ENCODE measurements around the gene DOCK2.

DNA sequence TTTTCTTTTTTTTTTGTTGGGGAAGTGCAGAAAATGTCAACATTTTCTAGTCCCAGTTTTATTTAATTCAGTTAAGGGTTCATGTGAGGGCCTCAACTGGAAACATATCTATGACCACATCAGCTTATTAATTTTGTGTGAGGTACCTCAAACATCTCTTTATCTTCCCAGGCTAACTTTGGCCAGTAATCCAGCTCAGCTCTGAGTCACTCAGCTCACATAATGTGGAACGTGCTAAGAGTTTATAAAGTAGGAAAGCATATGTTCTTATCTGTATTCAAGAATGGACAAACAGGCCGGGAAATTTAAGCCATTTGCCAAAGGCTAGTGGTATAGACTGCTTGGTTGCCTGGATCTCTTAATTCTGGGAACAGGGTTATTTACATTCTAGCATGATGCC, 224.9 kb downstream of the DOCK2 start:
- TF ChIP-seq, protein P1, sequence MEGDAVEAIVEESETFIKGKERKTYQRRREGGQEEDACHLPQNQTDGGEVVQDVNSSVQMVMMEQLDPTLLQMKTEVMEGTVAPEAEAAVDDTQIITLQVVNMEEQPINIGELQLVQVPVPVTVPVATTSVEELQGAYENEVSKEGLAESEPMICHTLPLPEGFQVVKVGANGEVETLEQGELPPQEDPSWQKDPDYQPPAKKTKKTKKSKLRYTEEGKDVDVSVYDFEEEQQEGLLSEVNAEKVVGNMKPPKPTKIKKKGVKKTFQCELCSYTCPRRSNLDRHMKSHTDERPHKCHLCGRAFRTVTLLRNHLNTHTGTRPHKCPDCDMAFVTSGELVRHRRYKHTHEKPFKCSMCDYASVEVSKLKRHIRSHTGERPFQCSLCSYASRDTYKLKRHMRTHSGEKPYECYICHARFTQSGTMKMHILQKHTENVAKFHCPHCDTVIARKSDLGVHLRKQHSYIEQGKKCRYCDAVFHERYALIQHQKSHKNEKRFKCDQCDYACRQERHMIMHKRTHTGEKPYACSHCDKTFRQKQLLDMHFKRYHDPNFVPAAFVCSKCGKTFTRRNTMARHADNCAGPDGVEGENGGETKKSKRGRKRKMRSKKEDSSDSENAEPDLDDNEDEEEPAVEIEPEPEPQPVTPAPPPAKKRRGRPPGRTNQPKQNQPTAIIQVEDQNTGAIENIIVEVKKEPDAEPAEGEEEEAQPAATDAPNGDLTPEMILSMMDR (IDR thresholded peaks at IDR 0.05) = no peak
- no peak for TF ChIP-seq EZH2 (IDR thresholded peaks at IDR 0.05; ENCODE audit: borderline replicate concordance, insufficient read depth, low read depth, low read length, poor library complexity, severe bottlenecking)
